Sigmoid colon (tissue), 7 donors: ENCODE data around the gene PLXNA4. TPM values are rescaled to one million over a fixed set of nuclear protein-coding genes. Genes with fewer than 3 reads are reported as not detected.

Experiments
- DNase-seq: peaks from one replicate; pipeline ENCODE4 v3.0.0-alpha.2; 2019
- H3K27ac ChIP-seq, 4 donors: fragments of 200-600 bp; sonication (generic); one replicate each; pipeline ENCODE4 v1.5.1; 2016 to 2019; ENCODE audit warnings: mild to moderate bottlenecking in 1 of 4
- H3K27me3 ChIP-seq, 3 donors: fragments of 200-600 bp; sonication (generic); one replicate each; pipeline ENCODE4 v1.5.1; 2019; ENCODE audit warnings: mild to moderate bottlenecking in 1 of 3
- H3K36me3 ChIP-seq, 4 donors: fragments of 200-600 bp; sonication (generic); one replicate each; pipeline ENCODE4 v1.5.1; 2016 to 2019
- H3K4me1 ChIP-seq, 4 donors: fragments of 200-600 bp; sonication (generic); one replicate each; pipeline ENCODE4 v1.5.1; 2017 to 2019
- H3K4me3 ChIP-seq, 4 donors: fragments of 200-600 bp; sonication (generic); one replicate each; pipeline ENCODE4 v1.5.1; 2017 to 2019; ENCODE audit warnings: mild to moderate bottlenecking in 2 of 4, moderate library complexity in 1 of 4
- H3K9me3 ChIP-seq, 4 donors: fragments of 200-600 bp in 3 of 4; sonication (generic) in 3 of 4; one replicate each; pipeline versions ENCODE4 v1.5.1 to v1.6.1; 2013 to 2019
- CTCF ChIP-seq, 4 experiments: fragments of 450-650 bp in 3 of 4; fragments of 200-600 bp in 1 of 4; IDR thresholded peaks; one replicate each; pipeline ENCODE4 v1.5.1; 2016 to 2019; ENCODE audit warnings: antibody characterized with exemption in 4 of 4, mild to moderate bottlenecking in 3 of 4, moderate library complexity in 2 of 4
- EP300 ChIP-seq, 4 donors: sonication (generic); formaldehyde crosslinking; IDR thresholded peaks; one replicate each; pipeline ENCODE4 v1.6.1; 2017; ENCODE audit warnings: antibody characterized with exemption in 4 of 4
- POLR2A ChIP-seq, 2 donors: fragments of 450-650 bp; IDR thresholded peaks; one replicate each; pipeline ENCODE4 v1.6.1; 2016; ENCODE audit warnings: antibody characterized with exemption in 2 of 2, mild to moderate bottlenecking in 2 of 2, moderate library complexity in 2 of 2
- POLR2AphosphoS5 ChIP-seq, 4 donors: sonication (generic); formaldehyde crosslinking; IDR thresholded peaks; one replicate each; pipeline ENCODE4 v1.6.1; 2017; ENCODE audit warnings: antibody characterized with exemption in 4 of 4
- WGBS, 2 donors: extraction: QIAGEN DNeasy Blood & Tissue Kit; methylation state at CpG; one replicate each; pipeline ENCODE4 v1.1.7; 2013; 5-methylcytosine and 5-hydroxymethylcytosine counted together
- intact Hi-C: fragments of 100-400 bp; cut with DNase I; formaldehyde crosslinking; loops from one replicate; pipeline ENCODE4 v1.15.1; 2023
- polyA plus RNA-seq, 3 donors: library from polyadenylated mRNA; stranded (reverse); fragments of 200-250 nt; gene quantifications; one replicate each; pipeline ENCODE4 v1.2.3, GENCODE V29; 2013
- total RNA-seq, 4 donors: library from RNA; depleted of rRNA; stranded (reverse); fragments of >200 nt; gene quantifications; one replicate each; pipeline ENCODE4 v1.1.0, GENCODE V29; 2016
- donor health status: healthy with polysubstance abuse.
- donor health status: Bipolar disorder and iron deficiency.
- donor health status: healthy.

The PLXNA4 gene
- total and polyA plus RNA-seq, 7 donors = under 0.01 to 10.5 (median 3.7) TPM; not detected in 1

GRCh38 chr7:132261327-132262159, 314.7 kb downstream of the PLXNA4 start:
- no peak overlapping the region for H3K27ac ChIP-seq
- H3K36me3 ChIP-seq = no peaks in the 10 kb centered on the region
- 73 to 83% methylated on average over 10 of the region's 10 CpGs for WGBS, 2 donors
- TF ChIP-seq POLR2A (IDR thresholded peaks at IDR 0.05) (no peak), EP300 (IDR thresholded peaks at IDR 0.05) (no peak), CTCF (IDR thresholded peaks at IDR 0.05) (no peak), POLR2AphosphoS5 (IDR thresholded peaks at IDR 0.05) (no peak)
- H3K27me3 ChIP-seq = peaks cover 0 to 3% (median 0%) of the 10 kb centered on the region in 3 donors
- no peak overlapping the region for H3K4me3 ChIP-seq
- intact Hi-C loops = no loop called here
- no peak for DNase-seq
- H3K9me3 ChIP-seq = no peaks in the 10 kb centered on the region
- peaks cover 0 to 13% (median 5%) of the 10 kb centered on the region in 4 donors for H3K4me1 ChIP-seq

GRCh38 chr7:132258231-132258630, 318.0 kb downstream of the PLXNA4 start:
- no peak for TF ChIP-seq POLR2AphosphoS5 (IDR thresholded peaks at IDR 0.05)
- no peak for TF ChIP-seq POLR2A (IDR thresholded peaks at IDR 0.05)
- Histone ChIP-seq H3K4me3 (no peak overlapping the region), H3K9me3 (no peaks in the 10 kb centered on the region), H3K36me3 (no peaks in the 10 kb centered on the region), H3K27me3 (peaks cover 0 to 3% (median 0%) of the 10 kb centered on the region in 3 donors), H3K4me1 (peaks cover 0 to 28% (median 16%) of the 10 kb centered on the region in 4 donors), H3K27ac (peak overlapping the region in 1 of 4 donors; percentile 59)
- intact Hi-C loops = loop anchor here (10.0 kb wide), 1 partner anchor 137 kb away; no protein-coding TSS in a partner anchor
- WGBS, 2 donors = 92 to 98% methylated on average over 7 of the region's 7 CpGs
- no peak for DNase-seq

GRCh38 chr7:132257253-132257652, 319.0 kb downstream of the PLXNA4 start:
- Histone ChIP-seq H3K27ac (peak overlapping the region in 1 of 4 donors; percentile 68), H3K9me3 (no peaks in the 10 kb centered on the region), H3K36me3 (no peaks in the 10 kb centered on the region), H3K4me3 (no peak overlapping the region), H3K4me1 (peaks cover 0 to 35% (median 24%) of the 10 kb centered on the region in 4 donors), H3K27me3 (peaks cover 0 to 3% (median 0%) of the 10 kb centered on the region in 3 donors)
- WGBS, 2 donors = 91 to 93% methylated on average over 1 of the region's 1 CpG
- TF ChIP-seq EP300 (IDR thresholded peaks at IDR 0.05) = peak in 1 of 4 donors; percentile 10
- no peak for TF ChIP-seq CTCF (IDR thresholded peaks at IDR 0.05)
- no peak for TF ChIP-seq POLR2A (IDR thresholded peaks at IDR 0.05)
- no peak for TF ChIP-seq POLR2AphosphoS5 (IDR thresholded peaks at IDR 0.05)
- intact Hi-C loops = loop anchor here (10.0 kb wide), 1 partner anchor 138 kb away; no protein-coding TSS in a partner anchor
- no peak for DNase-seq

- no peak for DNase-seq
- H3K9me3 ChIP-seq = no peaks in the 10 kb centered on the region
- intact Hi-C loops = loop anchor here (10.0 kb wide), 1 partner anchor 138 kb away; no protein-coding TSS in a partner anchor
- 79 to 80% methylated on average over 6 of the region's 6 CpGs for WGBS, 2 donors
- H3K4me1 ChIP-seq = peaks cover 0 to 38% (median 28%) of the 10 kb centered on the region in 4 donors
- TF ChIP-seq POLR2AphosphoS5 (IDR thresholded peaks at IDR 0.05) (no peak), POLR2A (IDR thresholded peaks at IDR 0.05) (no peak), EP300 (IDR thresholded peaks at IDR 0.05) (no peak), CTCF (IDR thresholded peaks at IDR 0.05) (no peak)
- H3K27ac ChIP-seq = peak overlapping the region in 1 of 4 donors; percentile 68
- peaks cover 0 to 3% (median 0%) of the 10 kb centered on the region in 3 donors for H3K27me3 ChIP-seq
- H3K36me3 ChIP-seq = no peaks in the 10 kb centered on the region
- no peak overlapping the region for H3K4me3 ChIP-seq
Observed at GRCh38 chr7:132256721-132257212, 319.5 kb downstream of the PLXNA4 start.

- H3K27ac ChIP-seq = peak overlapping the region in 2 of 4 donors; percentile 9 to 68
- H3K9me3 ChIP-seq = no peaks in the 10 kb centered on the region
- TF ChIP-seq EP300 (IDR thresholded peaks at IDR 0.05) (no peak), POLR2AphosphoS5 (IDR thresholded peaks at IDR 0.05) (no peak)
- intact Hi-C loops = loop anchor here (10.0 kb wide), 1 partner anchor 139 kb away; no protein-coding TSS in a partner anchor
- no peak overlapping the region for H3K4me3 ChIP-seq
- no peak for DNase-seq
- no peaks in the 10 kb centered on the region for H3K36me3 ChIP-seq
- peaks cover 0 to 2% (median 0%) of the 10 kb centered on the region in 3 donors for H3K27me3 ChIP-seq
- H3K4me1 ChIP-seq = peaks cover 0 to 47% (median 36%) of the 10 kb centered on the region in 4 donors
- 21 to 59% methylated on average over 6 of the region's 6 CpGs for WGBS, 2 donors
Observed at GRCh38 chr7:132255898-132256297, 320.4 kb downstream of the PLXNA4 start.
